HepG2 (cell line): ENCODE measurements around the gene GMPPA. TPM values are rescaled to one million over a fixed set of nuclear protein-coding genes. Genes with fewer than 3 reads are reported as not detected.

Source experiments
- ATM ChIP-seq: fragments of 450-650 bp; IDR thresholded peaks from 2 replicates; pipeline ENCODE4 v1.7.1; 2017; ENCODE audit warnings: mild to moderate bottlenecking, borderline replicate concordance
- CBX5 ChIP-seq: sonication (generic); formaldehyde crosslinking; IDR thresholded peaks from 2 replicates; pipeline ENCODE4 v1.4.0; 2020; ENCODE audit warnings: missing genetic modification reagents, borderline replicate concordance
- CC2D1A ChIP-seq: sonication (generic); formaldehyde crosslinking; IDR thresholded peaks from 2 replicates; pipeline ENCODE4 v1.8.1; 2023; ENCODE audit warnings: mild to moderate bottlenecking, missing genetic modification reagents
- FOSL1 ChIP-seq: sonication (generic); formaldehyde crosslinking; IDR thresholded peaks from 2 replicates; pipeline ENCODE4 v1.9.0; 2021; ENCODE audit warnings: missing genetic modification reagents, borderline replicate concordance
- FOXP1 ChIP-seq, 2 experiments: fragments of 450-650 bp in 1 of 2; IDR thresholded peaks; 2 replicates each; pipeline ENCODE4 v1.6.1; 2017 to 2018; ENCODE audit warnings: antibody characterized with exemption in 1 of 2
- GATAD1 ChIP-seq: IDR thresholded peaks from 2 replicates; pipeline ENCODE4 v1.6.1; 2016; ENCODE audit warnings: missing genetic modification reagents, missing compliant biosample characterization
- GTF2F1 ChIP-seq: fragments of 150-350 bp; IDR thresholded peaks from 2 replicates; pipeline ENCODE4 v1.6.1; 2014; ENCODE audit warnings: low read length
- MIXL1 ChIP-seq: IDR thresholded peaks from 2 replicates; pipeline ENCODE4 v1.6.1; 2016
- NFE2 ChIP-seq: sonication (generic); formaldehyde crosslinking; IDR thresholded peaks from 2 replicates; pipeline ENCODE4 v1.4.0; 2020; ENCODE audit warnings: missing genetic modification reagents
- NONO ChIP-seq, 2 experiments: fragments of 450-650 bp in 1 of 2; sonication (generic) in 1 of 2; formaldehyde crosslinking in 1 of 2; IDR thresholded peaks in 1 of 2; conservative IDR thresholded peaks in 1 of 2; 2 replicates each; pipeline versions ENCODE4 v1.6.1 to v1.8.0; 2017 to 2022; ENCODE audit warnings: mild to moderate bottlenecking in 1 of 2, missing genetic modification reagents in 1 of 2, moderate library complexity in 1 of 2
- RBM39 ChIP-seq: fragments of 200-400 bp; formaldehyde crosslinking; IDR thresholded peaks from one replicate; pipeline ENCODE4 v1.6.1; 2018; ENCODE audit warnings: antibody characterized with exemption, mild to moderate bottlenecking, low read depth, low read length; ENCODE audit not compliant: poor library complexity, severe bottlenecking
- SRSF1 ChIP-seq: fragments of 200-400 bp; formaldehyde crosslinking; optimal IDR thresholded peaks from 2 replicates; pipeline ENCODE3; 2017; ENCODE audit warnings: mild to moderate bottlenecking, low read depth, low read length, moderate library complexity
- TCF7L2 ChIP-seq: IDR thresholded peaks from 2 replicates; pipeline ENCODE4 v1.6.1; 2011; ENCODE audit warnings: mild to moderate bottlenecking, low read depth, low read length, moderate library complexity
- TEAD2 ChIP-seq: sonication (generic); formaldehyde crosslinking; IDR thresholded peaks from 2 replicates; pipeline ENCODE4 v1.9.0; 2021; ENCODE audit warnings: missing genetic modification reagents
- TGIF2 ChIP-seq: IDR thresholded peaks from 2 replicates; pipeline ENCODE4 v1.6.1; 2016; ENCODE audit warnings: control low read depth, missing compliant biosample characterization
- ZBTB3 ChIP-seq: sonication (generic); formaldehyde crosslinking; IDR thresholded peaks from 2 replicates; pipeline ENCODE4 v1.4.0; 2020; ENCODE audit warnings: low read depth, mild to moderate bottlenecking, moderate library complexity, missing genetic modification reagents, borderline replicate concordance
- ZMYM4 ChIP-seq: sonication (generic); formaldehyde crosslinking; IDR thresholded peaks from 2 replicates; pipeline ENCODE4 v1.8.1; 2023; ENCODE audit warnings: mild to moderate bottlenecking, missing genetic modification reagents
- ZNF224 ChIP-seq: sonication (generic); formaldehyde crosslinking; IDR thresholded peaks from 2 replicates; pipeline ENCODE4 v1.5.0; 2020; ENCODE audit warnings: mild to moderate bottlenecking, missing genetic modification reagents
- ZNF232 ChIP-seq: sonication (generic); formaldehyde crosslinking; IDR thresholded peaks from 2 replicates; pipeline ENCODE4 v1.4.0; 2020; ENCODE audit warnings: missing genetic modification reagents, borderline replicate concordance
- ZNF234 ChIP-seq: sonication (generic); formaldehyde crosslinking; conservative IDR thresholded peaks from 2 replicates; pipeline ENCODE4 v1.5.1; 2020; ENCODE audit warnings: mild to moderate bottlenecking, missing genetic modification reagents
- ZNF292 ChIP-seq: sonication (generic); formaldehyde crosslinking; IDR thresholded peaks from 2 replicates; pipeline ENCODE4 v1.8.1; 2022; ENCODE audit warnings: mild to moderate bottlenecking, low read depth, missing genetic modification reagents, borderline replicate concordance
- ZNF30 ChIP-seq: sonication (generic); formaldehyde crosslinking; IDR thresholded peaks from 2 replicates; pipeline ENCODE4 v1.5.0; 2020; ENCODE audit warnings: mild to moderate bottlenecking, missing genetic modification reagents
- ZNF431 ChIP-seq: sonication (generic); formaldehyde crosslinking; IDR thresholded peaks from 2 replicates; pipeline ENCODE4 v1.9.0; 2022; ENCODE audit warnings: missing genetic modification reagents, low read depth, mild to moderate bottlenecking, borderline replicate concordance
- ZNF883 ChIP-seq: sonication (generic); formaldehyde crosslinking; IDR thresholded peaks from 2 replicates; pipeline ENCODE4 v1.5.1; 2020; ENCODE audit warnings: mild to moderate bottlenecking, missing genetic modification reagents; ENCODE audit errors: not compliant biosample characterization
- polyA plus RNA-seq, 8 experiments: library from polyadenylated mRNA; depleted of rRNA in 3 of 8; stranded (reverse) in 7 of 8; unstranded in 1 of 8; fragments of >200 nt; fragmentation: Illumina TruSeq in 4 of 8; extraction: Trizol in 4 of 8; gene quantifications; 2 replicates each; pipeline versions ENCODE4 v1.2.1 to v1.2.3, GENCODE V29; 2011 to 2016; ENCODE audit warnings: low read depth in 4 of 8, missing spikeins in 1 of 8, mixed read lengths in 1 of 8; ENCODE audit not compliant: insufficient read depth in 1 of 8
- total RNA-seq, 5 experiments: library from RNA; depleted of rRNA; stranded (reverse); fragments of >200 nt; fragmentation: Illumina TruSeq; extraction: Trizol; gene quantifications; 2 replicates each; pipeline ENCODE4 v1.2.3, GENCODE V29; 2016; ENCODE audit warnings: low read depth in 1 of 5
- TF ChIP-seq, protein P1 (sequence below): sonication (generic); formaldehyde crosslinking; IDR thresholded peaks from 2 replicates; pipeline ENCODE4 v1.5.1; 2020; ENCODE audit warnings: missing genetic modification reagents, mild to moderate bottlenecking, borderline replicate concordance
- TF ChIP-seq, protein P2 (sequence below): sonication (generic); formaldehyde crosslinking; IDR thresholded peaks from 2 replicates; pipeline ENCODE4 v1.8.0; 2022; ENCODE audit warnings: mild to moderate bottlenecking, missing genetic modification reagents, moderate library complexity
- TF ChIP-seq, protein P3 (sequence below): sonication (generic); formaldehyde crosslinking; IDR thresholded peaks from 2 replicates; pipeline ENCODE4 v1.5.1; 2020; ENCODE audit warnings: missing genetic modification reagents, mild to moderate bottlenecking, borderline replicate concordance

GMPPA gene
- total and polyA plus RNA-seq, 2 of the 13 experiments (the other 11 are each of a cell fraction or from before 2014, with no cell fraction given): 81.1 to 106 TPM

DNA sequence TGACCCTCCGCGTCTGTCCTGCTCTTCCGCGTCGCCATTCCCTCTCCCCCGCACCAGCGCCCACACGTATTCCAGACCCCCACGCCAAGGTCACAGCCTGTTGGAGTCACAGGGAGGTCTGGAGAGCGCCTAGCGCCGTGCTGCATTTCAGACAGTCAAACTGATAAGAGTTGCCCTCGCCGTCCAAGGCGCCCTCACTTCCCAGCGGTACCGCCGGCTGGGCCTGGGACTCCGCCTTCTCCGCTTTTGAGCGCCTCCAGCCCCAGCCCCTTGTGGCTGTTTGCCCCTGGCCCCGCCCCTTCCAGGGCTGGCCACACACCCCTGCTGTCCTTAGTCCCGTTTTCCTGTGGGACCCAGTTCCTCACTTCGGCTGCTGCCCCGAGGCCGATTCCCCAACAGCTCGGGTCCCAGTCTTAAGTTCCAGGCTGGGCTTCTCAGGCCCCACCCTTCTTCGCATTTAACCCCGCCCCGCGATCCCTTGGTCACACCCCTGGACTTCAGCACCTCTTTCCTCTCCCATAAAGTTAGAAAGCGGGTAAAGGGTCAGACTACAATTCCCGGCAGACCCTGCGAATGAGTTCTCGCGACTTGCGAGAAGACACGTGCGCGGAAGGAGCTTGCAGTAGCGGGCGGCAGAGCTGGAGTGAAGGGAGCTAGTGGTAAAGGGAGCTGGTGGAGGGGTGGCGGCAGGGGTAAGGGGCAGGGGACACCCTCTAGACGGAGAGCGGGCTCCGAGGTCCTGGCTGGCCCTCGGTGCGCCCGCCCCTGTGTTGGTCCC is at the start of gene GMPPA (continued):
- TF ChIP-seq FOSL1 (no peak), CC2D1A (no peak), SRSF1 (peak; percentile 73), ZNF30 (CRISPR knock-in tag) (no peak), GATAD1 (CRISPR knock-in tag) (peak; percentile 85), TGIF2 (CRISPR knock-in tag) (no peak), FOXP1 (IDR thresholded peaks at IDR 0.05) (no peak), FOXP1 (CRISPR knock-in tag; IDR thresholded peaks at IDR 0.05) (no peak), NONO (IDR thresholded peaks at IDR 0.05) (no peak), NONO (CRISPR knock-in tag; conservative IDR thresholded peaks at IDR 0.05) (peak; percentile 93), ATM (no peak), NFE2 (CRISPR knock-in tag) (0 out of 2 replicates have a peak, but pooled peaks have one; percentile 24), ZMYM4 (CRISPR knock-in tag) (peak; percentile 42), RBM39 (no peak), ZNF224 (CRISPR knock-in tag) (no peak), CBX5 (CRISPR knock-in tag) (no peak; the same call in 1 of the 2 replicates), ZNF292 (no peak), ZNF234 (no peak), GTF2F1 (no peak), ZNF431 (CRISPR knock-in tag) (0 out of 2 replicates have a peak, but pooled peaks have one; percentile 79), ZNF883 (peak; percentile 10), TEAD2 (CRISPR knock-in tag) (no peak), ZNF232 (no peak; the same call in 1 of the 2 replicates), MIXL1 (CRISPR knock-in tag) (0 out of 2 replicates have a peak, but pooled peaks have one; percentile 6), ZBTB3 (no peak), TCF7L2 (no peak)
- TF ChIP-seq, protein P1, sequence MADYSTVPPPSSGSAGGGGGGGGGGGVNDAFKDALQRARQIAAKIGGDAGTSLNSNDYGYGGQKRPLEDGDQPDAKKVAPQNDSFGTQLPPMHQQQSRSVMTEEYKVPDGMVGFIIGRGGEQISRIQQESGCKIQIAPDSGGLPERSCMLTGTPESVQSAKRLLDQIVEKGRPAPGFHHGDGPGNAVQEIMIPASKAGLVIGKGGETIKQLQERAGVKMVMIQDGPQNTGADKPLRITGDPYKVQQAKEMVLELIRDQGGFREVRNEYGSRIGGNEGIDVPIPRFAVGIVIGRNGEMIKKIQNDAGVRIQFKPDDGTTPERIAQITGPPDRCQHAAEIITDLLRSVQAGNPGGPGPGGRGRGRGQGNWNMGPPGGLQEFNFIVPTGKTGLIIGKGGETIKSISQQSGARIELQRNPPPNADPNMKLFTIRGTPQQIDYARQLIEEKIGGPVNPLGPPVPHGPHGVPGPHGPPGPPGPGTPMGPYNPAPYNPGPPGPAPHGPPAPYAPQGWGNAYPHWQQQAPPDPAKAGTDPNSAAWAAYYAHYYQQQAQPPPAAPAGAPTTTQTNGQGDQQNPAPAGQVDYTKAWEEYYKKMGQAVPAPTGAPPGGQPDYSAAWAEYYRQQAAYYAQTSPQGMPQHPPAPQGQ (CRISPR knock-in tag): no peak
- TF ChIP-seq, protein P2, sequence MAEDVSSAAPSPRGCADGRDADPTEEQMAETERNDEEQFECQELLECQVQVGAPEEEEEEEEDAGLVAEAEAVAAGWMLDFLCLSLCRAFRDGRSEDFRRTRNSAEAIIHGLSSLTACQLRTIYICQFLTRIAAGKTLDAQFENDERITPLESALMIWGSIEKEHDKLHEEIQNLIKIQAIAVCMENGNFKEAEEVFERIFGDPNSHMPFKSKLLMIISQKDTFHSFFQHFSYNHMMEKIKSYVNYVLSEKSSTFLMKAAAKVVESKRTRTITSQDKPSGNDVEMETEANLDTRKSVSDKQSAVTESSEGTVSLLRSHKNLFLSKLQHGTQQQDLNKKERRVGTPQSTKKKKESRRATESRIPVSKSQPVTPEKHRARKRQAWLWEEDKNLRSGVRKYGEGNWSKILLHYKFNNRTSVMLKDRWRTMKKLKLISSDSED (CRISPR knock-in tag): no peak
- TF ChIP-seq, protein P3, sequence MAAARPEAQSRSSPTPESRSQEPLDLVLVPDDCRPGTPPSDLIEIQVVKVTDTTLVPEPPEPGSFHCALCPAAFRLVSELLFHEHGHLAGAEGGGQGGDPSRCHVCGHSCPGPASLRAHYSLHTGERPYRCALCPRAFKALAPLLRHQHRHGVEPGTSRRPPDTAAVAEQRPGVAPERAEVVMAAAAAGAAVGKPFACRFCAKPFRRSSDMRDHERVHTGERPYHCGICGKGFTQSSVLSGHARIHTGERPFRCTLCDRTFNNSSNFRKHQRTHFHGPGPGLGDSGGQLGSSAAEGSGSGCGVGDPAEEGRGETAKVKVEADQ (CRISPR knock-in tag): peak; percentile 63; the same call in 1 of the 2 replicates
